Uterus (tissue), 2 donors: ENCODE results near the gene TCF3.

Experiments
- CTCF ChIP-seq, 4 experiments: fragments of 200-600 bp in 2 of 4; fragments of 450-650 bp in 2 of 4; sonication (generic) in 2 of 4; IDR thresholded peaks; one replicate each; pipeline ENCODE4 v1.5.1; 2016 to 2019; ENCODE audit warnings: antibody characterized with exemption in 4 of 4, mild to moderate bottlenecking in 2 of 4, moderate library complexity in 1 of 4
- POLR2A ChIP-seq, 2 donors: fragments of 450-650 bp; IDR thresholded peaks; one replicate each; pipeline ENCODE4 v1.6.1; 2016; ENCODE audit warnings: antibody characterized with exemption in 2 of 2, mild to moderate bottlenecking in 1 of 2, moderate library complexity in 1 of 2

GRCh38 chr19:1672769-1673644 is 20.6 kb upstream of the TCF3 start:
- TF ChIP-seq CTCF (IDR thresholded peaks at IDR 0.05) (no peak), POLR2A (IDR thresholded peaks at IDR 0.05) (no peak)
